Fibroblast of lung (primary cell): ENCODE measurements around the gene ESAM. TPM values are rescaled to one million over a fixed set of nuclear protein-coding genes. Genes with fewer than 3 reads are reported as not detected.

Experiments
- DNase-seq, 2 donors: peaks; one replicate each; pipeline versions ENCODE4 v3.0.0 to v3.0.0-alpha.2; 2010; ENCODE audit warnings: low read depth in 2 of 2
- H2AFZ ChIP-seq: 2 replicates; pipeline ENCODE4 v1.5.1; 2012; ENCODE audit warnings: low read length, control low read depth, inconsistent platforms
- H3K27ac ChIP-seq: 2 replicates; pipeline ENCODE4 v1.5.1; 2011; ENCODE audit warnings: low read length, control low read depth; ENCODE audit not compliant: insufficient read depth
- H3K27me3 ChIP-seq: 2 replicates; pipeline ENCODE4 v1.5.1; 2011; ENCODE audit warnings: mild to moderate bottlenecking, low read length; ENCODE audit not compliant: control insufficient read depth, insufficient read depth
- H3K36me3 ChIP-seq: 2 replicates; pipeline ENCODE4 v1.5.1; 2011; ENCODE audit warnings: low read length; ENCODE audit not compliant: control insufficient read depth, insufficient read depth
- H3K4me1 ChIP-seq: 2 replicates; pipeline ENCODE4 v1.5.1; 2011; ENCODE audit warnings: low read length; ENCODE audit not compliant: control insufficient read depth, insufficient read depth; ENCODE audit errors: extremely low read depth
- H3K4me2 ChIP-seq: 2 replicates; pipeline ENCODE4 v1.5.1; 2011; ENCODE audit warnings: low read length, control low read depth; ENCODE audit not compliant: insufficient read depth; ENCODE audit errors: extremely low read depth
- H3K4me3 ChIP-seq, 4 experiments: fragments of 200-600 bp in 1 of 4; sonication (generic) in 1 of 4; replicated peaks in 1 of 4; 2 replicates each; pipeline ENCODE4 v1.5.1; 2011 to 2016; ENCODE audit warnings: low read length in 4 of 4, low read depth in 3 of 4, mild to moderate bottlenecking in 3 of 4, control low read depth in 2 of 4, inconsistent platforms in 1 of 4, mixed read lengths in 1 of 4; ENCODE audit not compliant: insufficient read depth in 1 of 4; ENCODE audit errors: control extremely low read depth in 1 of 4
- H3K79me2 ChIP-seq: 2 replicates; pipeline ENCODE4 v1.5.1; 2012; ENCODE audit warnings: mild to moderate bottlenecking, low read length, inconsistent platforms; ENCODE audit not compliant: control insufficient read depth, insufficient read depth
- H3K9ac ChIP-seq: 2 replicates; pipeline ENCODE4 v1.5.1; 2011; ENCODE audit warnings: mild to moderate bottlenecking, low read length, control low read depth; ENCODE audit not compliant: insufficient read depth
- H3K9me3 ChIP-seq: 2 replicates; pipeline ENCODE4 v1.5.1; 2012; ENCODE audit warnings: low read depth, low read length; ENCODE audit not compliant: control insufficient read depth, insufficient read depth
- H4K20me1 ChIP-seq: 2 replicates; pipeline ENCODE4 v1.5.1; 2011; ENCODE audit warnings: low read length; ENCODE audit not compliant: control insufficient read depth, insufficient read depth; ENCODE audit errors: extremely low read depth
- EZH2 ChIP-seq: IDR thresholded peaks from 2 replicates; pipeline ENCODE4 v1.5.1; 2012; ENCODE audit warnings: low read length, control low read depth, mild to moderate bottlenecking; ENCODE audit errors: missing control alignments
- polyA plus RNA-seq, 2 donors: library from polyadenylated mRNA; depleted of rRNA in 1 of 2; stranded (reverse) in 1 of 2; unstranded in 1 of 2; fragments of >200 nt; gene quantifications; 2 replicates each; pipeline ENCODE4 v1.2.1, GENCODE V29; 2011 to 2012; ENCODE audit warnings: missing spikeins in 1 of 2
- total RNA-seq: library from RNA; depleted of rRNA; stranded (reverse); fragments of >200 nt; gene quantifications from 2 replicates; pipeline ENCODE4 v1.2.1, GENCODE V29; 2014
- TF ChIP-seq, protein P1 (sequence below), 2 donors: IDR thresholded peaks in 1 of 2; conservative IDR thresholded peaks in 1 of 2; 1 replicate in 1 of 2; 2 replicates in 1 of 2; pipeline ENCODE4 v1.5.1; 2011 to 2012; ENCODE audit warnings: low read length in 2 of 2, control low read depth in 1 of 2, inconsistent platforms in 1 of 2, low read depth in 1 of 2, mild to moderate bottlenecking in 1 of 2

The ESAM gene
- total and polyA plus RNA-seq, 2 donors (not counting 1 experiment from before 2014, with no cell fraction given): under 0.01 to 2.7 TPM

DNA sequence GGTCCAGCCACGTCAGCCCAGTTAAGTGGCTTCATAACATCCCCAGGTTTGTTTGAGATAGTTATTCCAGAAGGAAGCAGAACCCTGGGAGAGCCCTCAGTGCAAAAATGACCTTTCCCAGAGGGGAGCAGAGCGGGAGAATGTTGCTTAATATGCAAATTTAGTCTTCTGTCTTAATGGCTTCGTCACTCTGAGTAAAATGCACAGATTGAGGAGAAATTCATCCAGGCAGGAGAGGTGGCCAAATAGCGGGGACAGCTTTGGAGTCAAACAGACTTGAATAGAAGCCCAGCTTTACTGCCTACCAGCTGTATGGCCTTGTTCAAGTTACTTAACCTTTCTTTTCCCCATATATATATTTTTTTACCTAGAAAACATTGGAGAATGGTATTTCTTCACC, 34.6 kb downstream of the ESAM start:
- no peak for DNase-seq
- H3K4me2 ChIP-seq: no peak overlapping the region
- TF ChIP-seq, protein P1, sequence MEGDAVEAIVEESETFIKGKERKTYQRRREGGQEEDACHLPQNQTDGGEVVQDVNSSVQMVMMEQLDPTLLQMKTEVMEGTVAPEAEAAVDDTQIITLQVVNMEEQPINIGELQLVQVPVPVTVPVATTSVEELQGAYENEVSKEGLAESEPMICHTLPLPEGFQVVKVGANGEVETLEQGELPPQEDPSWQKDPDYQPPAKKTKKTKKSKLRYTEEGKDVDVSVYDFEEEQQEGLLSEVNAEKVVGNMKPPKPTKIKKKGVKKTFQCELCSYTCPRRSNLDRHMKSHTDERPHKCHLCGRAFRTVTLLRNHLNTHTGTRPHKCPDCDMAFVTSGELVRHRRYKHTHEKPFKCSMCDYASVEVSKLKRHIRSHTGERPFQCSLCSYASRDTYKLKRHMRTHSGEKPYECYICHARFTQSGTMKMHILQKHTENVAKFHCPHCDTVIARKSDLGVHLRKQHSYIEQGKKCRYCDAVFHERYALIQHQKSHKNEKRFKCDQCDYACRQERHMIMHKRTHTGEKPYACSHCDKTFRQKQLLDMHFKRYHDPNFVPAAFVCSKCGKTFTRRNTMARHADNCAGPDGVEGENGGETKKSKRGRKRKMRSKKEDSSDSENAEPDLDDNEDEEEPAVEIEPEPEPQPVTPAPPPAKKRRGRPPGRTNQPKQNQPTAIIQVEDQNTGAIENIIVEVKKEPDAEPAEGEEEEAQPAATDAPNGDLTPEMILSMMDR (conservative IDR thresholded peaks at IDR 0.05 in 1 of 2, IDR thresholded peaks at IDR 0.05 in 1 of 2; ENCODE audit: low read depth in 1 of 2, low read length in 2 of 2): no peak
- no peak for TF ChIP-seq EZH2
- H3K4me1 ChIP-seq: peaks cover 3% of the 10 kb centered on the region
- no peak overlapping the region for H3K27ac ChIP-seq
- no peak overlapping the region for H2AFZ ChIP-seq
- no peaks in the 10 kb centered on the region for H3K79me2 ChIP-seq
- H4K20me1 ChIP-seq: no peaks in the 10 kb centered on the region
- no peaks in the 10 kb centered on the region for H3K36me3 ChIP-seq
- no peaks in the 10 kb centered on the region for H3K9me3 ChIP-seq
- peaks cover 16% of the 10 kb centered on the region for H3K27me3 ChIP-seq
- H3K4me3 ChIP-seq: no peak overlapping the region
- H3K9ac ChIP-seq: no peak overlapping the region

DNA sequence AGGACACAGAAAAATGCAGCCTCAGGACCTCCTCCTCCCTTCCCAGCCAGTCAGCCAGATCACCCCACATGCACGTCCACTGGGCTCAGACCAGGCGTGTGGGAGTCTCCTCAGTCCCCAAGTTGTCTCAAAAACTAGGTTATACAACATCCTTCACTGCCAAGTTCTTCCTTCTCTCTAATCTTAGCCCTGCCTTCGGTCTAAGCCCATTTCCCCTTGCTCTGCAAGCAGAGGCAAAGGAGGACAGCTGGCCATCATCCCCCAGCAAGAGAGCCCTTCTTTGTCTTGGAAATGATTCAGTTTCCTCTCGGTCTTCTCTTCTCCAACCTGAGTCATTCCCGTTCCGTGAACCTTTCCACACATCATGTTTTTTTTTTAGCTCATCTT, 36.4 kb downstream of the ESAM start:
- H3K9ac ChIP-seq: no peak overlapping the region
- TF ChIP-seq, protein P1 (conservative IDR thresholded peaks at IDR 0.05 in 1 of 2, IDR thresholded peaks at IDR 0.05 in 1 of 2; ENCODE audit: low read depth in 1 of 2, low read length in 2 of 2): no peak
- TF ChIP-seq EZH2: no peak
- H2AFZ ChIP-seq: no peak overlapping the region
- H3K79me2 ChIP-seq: no peaks in the 10 kb centered on the region
- H3K9me3 ChIP-seq: no peaks in the 10 kb centered on the region
- H3K36me3 ChIP-seq: no peaks in the 10 kb centered on the region
- H3K4me3 ChIP-seq: no peak overlapping the region
- DNase-seq: peak; percentile 34 to 59
- peak overlapping the region; percentile 1 for H3K4me2 ChIP-seq
- H3K4me1 ChIP-seq: peaks cover 3% of the 10 kb centered on the region
- peaks cover 33% of the 10 kb centered on the region for H3K27me3 ChIP-seq
- H3K27ac ChIP-seq: no peak overlapping the region
- H4K20me1 ChIP-seq: no peaks in the 10 kb centered on the region

DNA sequence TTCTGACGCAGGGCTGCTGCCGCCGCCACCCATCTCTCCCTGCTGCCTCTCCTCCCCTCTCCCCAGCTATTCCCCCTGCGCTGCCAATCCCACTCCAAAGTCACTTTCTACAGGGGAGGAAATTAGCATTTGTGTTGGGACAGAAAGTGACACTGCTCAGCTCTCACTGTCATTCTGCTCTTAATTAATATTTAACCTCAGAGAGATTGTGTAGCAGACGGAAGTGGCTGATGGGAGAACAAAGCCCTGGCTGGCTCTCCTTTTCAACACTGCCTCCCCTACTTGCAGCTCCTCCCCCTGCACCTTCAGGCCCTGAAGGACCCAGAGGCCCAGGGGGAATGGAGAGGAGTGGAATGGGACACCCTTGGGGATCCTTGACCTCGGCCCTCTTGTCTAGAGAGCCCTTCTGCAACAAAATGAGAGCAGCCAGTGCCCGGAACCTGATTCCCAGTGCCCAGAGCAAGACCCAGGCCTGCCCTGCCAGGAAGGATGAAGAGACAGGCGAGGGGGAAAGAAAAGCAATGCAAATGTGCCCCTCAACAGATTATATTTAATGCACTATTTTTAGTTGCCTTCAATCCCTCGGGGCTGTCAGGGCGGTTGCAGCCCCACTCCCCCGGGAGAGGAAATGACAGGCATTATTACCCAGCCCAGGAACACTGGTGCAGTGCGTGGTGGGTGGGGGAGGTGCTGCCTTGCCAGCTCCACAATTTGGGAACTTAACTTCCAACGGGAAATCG, 36.9 kb downstream of the ESAM start:
- H3K4me1 ChIP-seq: peaks cover 3% of the 10 kb centered on the region
- TF ChIP-seq, protein P1 (conservative IDR thresholded peaks at IDR 0.05 in 1 of 2, IDR thresholded peaks at IDR 0.05 in 1 of 2; ENCODE audit: low read depth in 1 of 2, low read length in 2 of 2): no peak
- no peak for TF ChIP-seq EZH2
- no peak for DNase-seq
- no peaks in the 10 kb centered on the region for H4K20me1 ChIP-seq
- no peak overlapping the region for H3K27ac ChIP-seq
- no peaks in the 10 kb centered on the region for H3K9me3 ChIP-seq
- H2AFZ ChIP-seq: no peak overlapping the region
- H3K79me2 ChIP-seq: no peaks in the 10 kb centered on the region
- H3K4me2 ChIP-seq: peak overlapping the region; percentile 1
- H3K27me3 ChIP-seq: peaks cover 38% of the 10 kb centered on the region
- no peak overlapping the region for H3K9ac ChIP-seq
- no peaks in the 10 kb centered on the region for H3K36me3 ChIP-seq
- no peak overlapping the region for H3K4me3 ChIP-seq
